Adipose tissue (tissue), 3 donors: ENCODE data around the gene MRPL34. TPM values are rescaled to one million over a fixed set of nuclear protein-coding genes. Genes with fewer than 3 reads are reported as not detected.

Experiments
- H3K27ac ChIP-seq: one replicate; pipeline ENCODE4 v1.5.1; 2013; ENCODE audit warnings: low read depth, low read length
- WGBS, 3 donors: extraction: QIAGEN DNeasy Blood & Tissue Kit; methylation state at CpG; one replicate each; pipeline ENCODE4 v1.1.7; 2013; 5-methylcytosine and 5-hydroxymethylcytosine counted together
- polyA plus RNA-seq, 3 donors: library from polyadenylated mRNA; stranded (reverse); fragments of 200-250 nt; gene quantifications; one replicate each; pipeline ENCODE4 v1.2.3, GENCODE V29; 2013
- donor health status: healthy with polysubstance abuse.
- donor health status: Bipolar disorder and iron deficiency.
- donor health status: healthy.

Gene MRPL34
- polyA plus RNA-seq, 3 donors, result 97.5 to 156 (median 101) TPM

DNA sequence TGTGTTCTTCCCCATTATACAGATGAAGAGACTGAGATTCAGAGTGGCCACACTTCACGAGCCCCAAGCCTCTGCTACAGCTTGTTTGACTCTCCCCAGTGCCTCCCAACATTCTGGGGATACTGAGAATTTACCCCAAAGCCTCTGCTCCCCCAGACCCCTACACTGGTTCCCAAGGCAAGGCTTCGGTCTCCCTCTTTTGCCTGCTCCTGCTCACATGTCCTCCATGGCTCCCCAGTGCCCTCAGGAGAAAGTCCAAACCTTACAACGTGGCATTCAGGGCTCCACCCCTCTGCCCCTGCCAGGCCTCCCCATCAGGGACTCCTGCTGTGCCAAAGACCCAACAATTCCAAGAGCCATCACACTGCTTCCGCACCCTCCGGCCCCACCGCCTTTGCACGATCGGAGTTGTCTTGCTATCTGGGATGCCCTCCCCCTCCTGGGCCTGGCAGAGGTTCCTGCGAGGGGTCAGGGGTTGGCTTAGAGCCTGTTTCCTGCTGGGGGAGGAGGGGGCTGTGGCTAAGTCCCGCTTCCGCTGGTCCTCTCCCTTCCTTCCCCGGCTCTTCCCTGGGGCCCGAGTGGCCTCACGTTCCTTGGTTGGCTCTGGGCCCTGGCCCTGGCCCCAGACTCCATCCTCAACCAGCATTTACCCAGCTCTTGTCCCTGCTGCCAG lies 47.1 kb downstream of the MRPL34 start:
- no peak overlapping the region for H3K27ac ChIP-seq
- 31 to 37% (median 35%) methylated on average over 14 of the region's 14 CpGs for WGBS, 3 donors

DNA sequence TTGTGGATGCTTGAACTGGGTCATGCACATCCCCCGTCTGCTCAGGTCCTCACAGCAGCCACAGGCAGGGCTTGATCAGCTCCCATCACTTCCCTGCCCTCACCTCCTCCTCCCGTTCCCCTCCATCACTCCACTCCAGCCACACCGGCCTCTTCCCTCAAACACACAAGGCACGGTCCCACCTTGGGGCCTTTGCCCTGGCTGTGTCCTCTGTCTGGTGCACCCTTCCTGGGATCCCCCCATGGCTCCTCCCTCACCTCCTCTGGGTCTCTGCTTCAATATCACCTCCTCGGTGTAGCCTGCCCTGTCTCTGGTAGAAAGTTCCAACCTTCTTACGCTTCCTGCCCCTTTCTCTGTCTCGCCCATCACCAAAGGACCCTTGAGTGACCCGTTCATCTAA lies 47.7 kb downstream of the MRPL34 start:
- 66 to 80% (median 76%) methylated on average over 8 of the region's 8 CpGs for WGBS, 3 donors
- no peak overlapping the region for H3K27ac ChIP-seq

Other genes with a start within 250 kb of the MRPL34 start
- 1 to 10 TPM; 2.7 to 9.0 (median 5.1) TPM for gene HAUS8, start 230.4 kb upstream of the MRPL34 start, polyA plus RNA-seq
- gene MYO9B, start 230.1 kb upstream of the MRPL34 start, polyA plus RNA-seq, result 10 to 100 TPM; 18.0 to 48.1 (median 45.6) TPM
- gene USE1, start 90.5 kb upstream of the MRPL34 start, polyA plus RNA-seq, result 10 to 100 TPM; 41.1 to 61.7 (median 45.7) TPM
- gene OCEL1, start 79.6 kb upstream of the MRPL34 start, polyA plus RNA-seq, result 10 to 100 TPM; 21.4 to 46.4 (median 30.6) TPM
- 10 to 100 TPM; 11.0 to 44.8 (median 30.2) TPM for gene NR2F6, start 60.0 kb upstream of the MRPL34 start, polyA plus RNA-seq
- 10 to 100 TPM in 2 of 3 donors, 1 to 10 TPM in 1; 2.5 to 28.0 (median 11.0) TPM for gene USHBP1, start 41.1 kb upstream of the MRPL34 start, polyA plus RNA-seq
- 10 to 100 TPM; 38.2 to 70.6 (median 65.2) TPM for gene BABAM1, start 38.4 kb upstream of the MRPL34 start, polyA plus RNA-seq
- gene ANKLE1, start 24.0 kb upstream of the MRPL34 start, polyA plus RNA-seq, result under 1 TPM; 0.08 to 0.70 (median 0.34) TPM
- gene ABHD8, start 2.4 kb upstream of the MRPL34 start, polyA plus RNA-seq, result 1 to 10 TPM; 7.1 to 9.2 (median 7.9) TPM
- 10 to 100 TPM; 19.7 to 90.1 (median 39.3) TPM for gene DDA1, start 3.7 kb downstream of the MRPL34 start, polyA plus RNA-seq
- 10 to 100 TPM in 1 of 3 donors, 1 to 10 TPM in 2; 5.6 to 15.8 (median 6.3) TPM for gene ANO8, start 29.0 kb downstream of the MRPL34 start, polyA plus RNA-seq
- 10 to 100 TPM; 10.1 to 18.8 (median 13.6) TPM for gene GTPBP3, start 31.7 kb downstream of the MRPL34 start, polyA plus RNA-seq
- gene PLVAP, start 71.5 kb downstream of the MRPL34 start, polyA plus RNA-seq, result 100 to 1,000 TPM in 1 of 3 donors, 10 to 100 TPM in 2; 73.0 to 247 (median 78.6) TPM
- not detected for gene CCDC194, start 88.3 kb downstream of the MRPL34 start, polyA plus RNA-seq
- gene BST2, start 99.8 kb downstream of the MRPL34 start, polyA plus RNA-seq, result 100 to 1,000 TPM in 2 of 3 donors, 10 to 100 TPM in 1; 51.3 to 220 (median 175) TPM
- 10 to 100 TPM; 43.9 to 70.1 (median 66.4) TPM for gene MVB12A, start 114.2 kb downstream of the MRPL34 start, polyA plus RNA-seq
- under 1 TPM; 0.06 to 0.59 (median 0.34) TPM for gene TMEM221, start 142.8 kb downstream of the MRPL34 start, polyA plus RNA-seq
- 1 to 10 TPM in 2 of 3 donors, under 1 TPM in 1; 0.07 to 1.6 (median 1.6) TPM for gene NXNL1, start 155.1 kb downstream of the MRPL34 start, polyA plus RNA-seq
- 10 to 100 TPM; 12.3 to 30.6 (median 23.7) TPM for gene SLC27A1, start 164.7 kb downstream of the MRPL34 start, polyA plus RNA-seq
- gene PGLS, start 205.8 kb downstream of the MRPL34 start, polyA plus RNA-seq, result 100 to 1,000 TPM in 1 of 3 donors, 10 to 100 TPM in 2; 67.1 to 126 (median 86.4) TPM
- 10 to 100 TPM; 21.5 to 68.3 (median 50.4) TPM for gene COLGALT1, start 249.8 kb downstream of the MRPL34 start, polyA plus RNA-seq